Activated CD4-positive, alpha-beta T cell treated with anti-CD3 and anti-CD28 coated beads for 1 hour (primary cell): ENCODE results near the gene NATD1.
A peak's percentile ranks its signal among the peaks of the same experiment; 100 is the strongest.
"Not testable (repeated sequence)": the region's sequence is repeated elsewhere in the genome, so short reads cannot be mapped to it uniquely, and the experiment has no call there.

Experiments used
- DNase-seq: peaks from one replicate; pipeline ENCODE4 v3.0.0-alpha.2; 2020

NATD1 gene

GRCh38 chr17:21214015-21214776, 39.0 kb downstream of the NATD1 start, which contains the start of gene TMEM11:
Gene TMEM11, minus strand, starts transcription at chr17:21214161. Its CDS starts 9 bp downstream, at chr17:21214152.
- DNase-seq = peak; percentile 91

- no peak for DNase-seq
Measured at GRCh38 chr17:21213638-21214014, 39.6 kb downstream of the NATD1 start.

GRCh38 chr17:21212826-21213637, 40.2 kb downstream of the NATD1 start:
- no peak for DNase-seq

- no peak for DNase-seq
Measured at GRCh38 chr17:21211825-21212479, 41.3 kb downstream of the NATD1 start.

- no peak for DNase-seq
Measured at GRCh38 chr17:21210411-21211076, 42.7 kb downstream of the NATD1 start.

GRCh38 chr17:21209511-21210175, 43.6 kb downstream of the NATD1 start:
- DNase-seq = no peak

GRCh38 chr17:21208352-21208751, 44.9 kb downstream of the NATD1 start:
- no peak for DNase-seq

- no peak for DNase-seq
Measured at GRCh38 chr17:21204935-21205334, 48.3 kb downstream of the NATD1 start.

GRCh38 chr17:21202512-21202911, 50.7 kb downstream of the NATD1 start:
- no peak for DNase-seq

- DNase-seq = no peak
Measured at GRCh38 chr17:21201874-21202273, 51.3 kb downstream of the NATD1 start.

GRCh38 chr17:21201298-21201595, 52.0 kb downstream of the NATD1 start:
- DNase-seq = no peak

- DNase-seq = no peak
Measured at GRCh38 chr17:21200590-21201297, 52.5 kb downstream of the NATD1 start.

GRCh38 chr17:21199856-21200255, 53.4 kb downstream of the NATD1 start:
- no peak for DNase-seq

- DNase-seq = no peak
Measured at GRCh38 chr17:21199311-21199710, 53.9 kb downstream of the NATD1 start.

- DNase-seq = no peak
Measured at GRCh38 chr17:21198411-21198810, 54.8 kb downstream of the NATD1 start.

- DNase-seq = no peak
Measured at GRCh38 chr17:21196126-21196525, 57.1 kb downstream of the NATD1 start.

- DNase-seq = no peak
Measured at GRCh38 chr17:21194703-21195102, 58.5 kb downstream of the NATD1 start.

- no peak for DNase-seq
Measured at GRCh38 chr17:21194226-21194625, 59.0 kb downstream of the NATD1 start.

GRCh38 chr17:21193031-21193430, 60.2 kb downstream of the NATD1 start:
- DNase-seq = no peak

- not testable (repeated sequence) for DNase-seq
Measured at GRCh38 chr17:21192414-21192813, 60.8 kb downstream of the NATD1 start.

- no peak for DNase-seq
Measured at GRCh38 chr17:21191698-21192097, 61.5 kb downstream of the NATD1 start.

- DNase-seq = no peak
Measured at GRCh38 chr17:21190078-21190477, 63.1 kb downstream of the NATD1 start.
